BE2C (cell line): ENCODE results near the gene IL26.

Experiments used
- DNase-seq: peaks from one replicate; pipeline ENCODE4 v3.0.0-alpha.2; 2020
- H3K27me3 ChIP-seq: fragments of 250-450 bp; sonication (Bioruptor Pico); 2 replicates; pipeline ENCODE4 v1.5.1; 2020; ENCODE audit warnings: mild to moderate bottlenecking
- H3K36me3 ChIP-seq: fragments of 250-450 bp; sonication (Bioruptor Pico); 2 replicates; pipeline ENCODE4 v1.5.1; 2020; ENCODE audit warnings: mild to moderate bottlenecking
- H3K4me1 ChIP-seq: fragments of 250-450 bp; sonication (Bioruptor Pico); 2 replicates; pipeline ENCODE4 v1.5.1; 2020
- H3K4me3 ChIP-seq: 2 replicates; pipeline ENCODE4 v1.5.1; 2011; ENCODE audit warnings: low read depth, low read length
- H3K9me3 ChIP-seq: fragments of 250-450 bp; sonication (Bioruptor Pico); 2 replicates; pipeline ENCODE4 v1.5.1; 2020
- TF ChIP-seq, protein P1 (sequence below): IDR thresholded peaks from 2 replicates; pipeline ENCODE4 v1.5.1; 2012; ENCODE audit warnings: mild to moderate bottlenecking, low read depth, low read length

The IL26 gene

GRCh38 chr12:68268967-68269366 is 43.4 kb upstream of the IL26 start:
- Histone ChIP-seq H3K4me3 (no peak overlapping the region), H3K4me1 (no peaks in the 10 kb centered on the region), H3K27me3 (no peaks in the 10 kb centered on the region), H3K9me3 (no peaks in the 10 kb centered on the region), H3K36me3 (no peaks in the 10 kb centered on the region)
- no peak for DNase-seq
- TF ChIP-seq, protein P1, sequence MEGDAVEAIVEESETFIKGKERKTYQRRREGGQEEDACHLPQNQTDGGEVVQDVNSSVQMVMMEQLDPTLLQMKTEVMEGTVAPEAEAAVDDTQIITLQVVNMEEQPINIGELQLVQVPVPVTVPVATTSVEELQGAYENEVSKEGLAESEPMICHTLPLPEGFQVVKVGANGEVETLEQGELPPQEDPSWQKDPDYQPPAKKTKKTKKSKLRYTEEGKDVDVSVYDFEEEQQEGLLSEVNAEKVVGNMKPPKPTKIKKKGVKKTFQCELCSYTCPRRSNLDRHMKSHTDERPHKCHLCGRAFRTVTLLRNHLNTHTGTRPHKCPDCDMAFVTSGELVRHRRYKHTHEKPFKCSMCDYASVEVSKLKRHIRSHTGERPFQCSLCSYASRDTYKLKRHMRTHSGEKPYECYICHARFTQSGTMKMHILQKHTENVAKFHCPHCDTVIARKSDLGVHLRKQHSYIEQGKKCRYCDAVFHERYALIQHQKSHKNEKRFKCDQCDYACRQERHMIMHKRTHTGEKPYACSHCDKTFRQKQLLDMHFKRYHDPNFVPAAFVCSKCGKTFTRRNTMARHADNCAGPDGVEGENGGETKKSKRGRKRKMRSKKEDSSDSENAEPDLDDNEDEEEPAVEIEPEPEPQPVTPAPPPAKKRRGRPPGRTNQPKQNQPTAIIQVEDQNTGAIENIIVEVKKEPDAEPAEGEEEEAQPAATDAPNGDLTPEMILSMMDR, result no peak

DNA sequence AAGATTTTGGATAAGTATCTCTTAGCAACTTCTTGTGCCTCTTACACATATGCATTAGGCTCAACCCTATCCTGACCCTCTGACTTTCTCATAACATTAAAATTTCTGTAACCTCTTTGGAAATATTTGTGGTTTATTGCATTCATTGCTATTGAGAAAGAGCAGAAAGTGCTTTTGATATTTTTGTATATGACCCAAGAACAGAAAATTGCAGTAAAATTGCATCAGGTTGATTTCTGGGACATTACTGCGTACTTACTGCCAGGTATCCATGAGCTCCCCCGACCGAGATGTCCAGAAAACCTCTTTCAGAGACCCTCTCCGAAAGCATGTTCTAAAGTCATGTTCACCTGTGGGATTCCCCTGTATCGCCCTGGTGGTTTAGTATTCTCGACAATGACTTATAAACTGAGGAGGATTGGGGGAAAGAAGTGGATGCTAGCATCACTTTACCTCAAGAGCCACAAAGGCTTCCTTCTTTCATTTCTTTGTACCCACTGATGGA is 42.3 kb upstream of the IL26 start:
- Histone ChIP-seq H3K27me3 (no peaks in the 10 kb centered on the region), H3K4me1 (no peaks in the 10 kb centered on the region), H3K4me3 (no peak overlapping the region), H3K9me3 (no peaks in the 10 kb centered on the region), H3K36me3 (no peaks in the 10 kb centered on the region)
- TF ChIP-seq, protein P1, result no peak
- no peak for DNase-seq

DNA sequence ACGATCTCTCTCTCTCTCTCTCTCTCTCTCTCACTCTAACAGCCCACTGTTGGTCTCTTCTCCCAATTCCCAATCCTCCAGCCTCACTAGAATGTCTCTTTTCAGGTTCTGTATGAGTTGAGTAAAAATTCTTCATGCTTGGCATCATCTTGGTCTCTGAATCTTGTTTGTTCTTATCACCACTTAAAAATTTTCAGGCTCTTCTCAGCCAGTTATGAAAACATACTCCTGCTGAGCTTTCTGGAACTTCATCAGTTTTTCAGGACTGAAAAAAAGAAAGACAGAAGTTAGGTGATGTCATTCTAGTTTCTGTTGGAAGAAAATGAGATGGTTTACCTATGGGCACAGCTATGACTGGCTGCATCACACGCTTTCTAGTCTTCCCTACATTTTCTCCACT is 39.2 kb upstream of the IL26 start:
- Histone ChIP-seq H3K36me3 (no peaks in the 10 kb centered on the region), H3K4me3 (no peak overlapping the region), H3K9me3 (no peaks in the 10 kb centered on the region), H3K27me3 (peaks cover 8% of the 10 kb centered on the region), H3K4me1 (no peaks in the 10 kb centered on the region)
- DNase-seq, result no peak
- TF ChIP-seq, protein P1, result no peak

DNA sequence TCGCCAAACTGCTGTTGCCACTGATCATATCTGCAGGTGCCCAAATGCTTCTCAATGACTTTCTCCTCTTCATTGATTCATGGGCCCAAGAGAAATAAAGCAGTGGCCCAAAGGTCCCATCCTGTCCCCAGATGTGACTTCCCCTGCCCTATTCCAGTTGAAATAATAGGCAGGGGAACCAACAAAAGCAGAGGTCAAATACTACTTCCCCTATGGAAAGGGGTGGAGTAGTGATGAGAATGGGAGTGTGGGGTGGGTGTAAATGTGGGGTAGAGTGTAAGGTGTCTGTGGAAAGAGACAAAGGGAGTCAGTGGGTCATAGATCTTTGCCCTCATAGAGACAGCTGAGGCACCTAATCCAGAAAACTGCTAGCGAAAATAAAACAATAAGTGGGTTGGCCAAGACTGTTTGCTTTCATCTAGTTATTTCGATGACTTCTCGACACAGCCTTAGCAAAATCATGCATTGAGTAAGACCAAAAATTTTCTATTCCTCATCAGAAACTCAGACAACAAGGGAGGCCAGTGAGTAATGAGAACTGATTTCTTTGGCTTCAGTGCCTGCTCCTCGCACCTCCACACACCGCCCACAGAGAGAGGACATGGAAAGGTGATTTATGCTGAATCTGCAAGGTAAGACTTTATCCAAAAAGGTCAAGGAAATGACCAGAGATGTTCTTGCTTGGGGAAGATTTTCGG is 38.7 kb upstream of the IL26 start:
- no peak overlapping the region for H3K4me3 ChIP-seq
- TF ChIP-seq, protein P1, result no peak
- DNase-seq, result no peak
- H3K9me3 ChIP-seq, result no peaks in the 10 kb centered on the region
- no peaks in the 10 kb centered on the region for H3K36me3 ChIP-seq
- H3K4me1 ChIP-seq, result no peaks in the 10 kb centered on the region
- peaks cover 11% of the 10 kb centered on the region for H3K27me3 ChIP-seq

DNA sequence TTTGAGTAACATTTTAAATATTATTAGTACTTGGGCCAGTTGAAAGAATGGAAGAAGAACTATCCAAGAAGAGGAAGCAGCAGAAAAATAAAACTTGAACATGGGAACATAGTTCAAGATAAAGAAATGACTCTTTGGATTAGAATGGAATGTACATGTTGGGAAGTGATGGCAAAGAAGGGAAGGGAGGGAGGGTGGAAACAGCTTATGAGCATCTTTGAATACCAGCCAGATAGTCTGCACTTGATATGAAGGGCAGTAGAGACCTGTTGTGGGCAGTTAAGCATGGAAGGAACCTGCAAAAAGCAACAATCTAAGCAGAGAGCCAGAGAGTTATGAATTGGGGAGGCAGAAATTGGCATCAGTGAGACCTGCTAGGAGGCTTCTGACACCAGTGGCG is 37.8 kb upstream of the IL26 start:
- TF ChIP-seq, protein P1, result no peak
- H3K4me1 ChIP-seq, result no peaks in the 10 kb centered on the region
- no peak for DNase-seq
- H3K27me3 ChIP-seq, result peaks cover 12% of the 10 kb centered on the region
- no peak overlapping the region for H3K4me3 ChIP-seq
- no peaks in the 10 kb centered on the region for H3K9me3 ChIP-seq
- H3K36me3 ChIP-seq, result no peaks in the 10 kb centered on the region

- DNase-seq, result no peak
- no peaks in the 10 kb centered on the region for H3K4me1 ChIP-seq
- TF ChIP-seq, protein P1, result no peak
- H3K9me3 ChIP-seq, result no peaks in the 10 kb centered on the region
- H3K27me3 ChIP-seq, result peaks cover 15% of the 10 kb centered on the region
- no peak overlapping the region for H3K4me3 ChIP-seq
- H3K36me3 ChIP-seq, result no peaks in the 10 kb centered on the region
These were observed 36.3 kb upstream of the IL26 start for GRCh38 chr12:68261896-68262295.
